Measurements from ENCODE around the gene NEBL.

The NEBL gene

DNA sequence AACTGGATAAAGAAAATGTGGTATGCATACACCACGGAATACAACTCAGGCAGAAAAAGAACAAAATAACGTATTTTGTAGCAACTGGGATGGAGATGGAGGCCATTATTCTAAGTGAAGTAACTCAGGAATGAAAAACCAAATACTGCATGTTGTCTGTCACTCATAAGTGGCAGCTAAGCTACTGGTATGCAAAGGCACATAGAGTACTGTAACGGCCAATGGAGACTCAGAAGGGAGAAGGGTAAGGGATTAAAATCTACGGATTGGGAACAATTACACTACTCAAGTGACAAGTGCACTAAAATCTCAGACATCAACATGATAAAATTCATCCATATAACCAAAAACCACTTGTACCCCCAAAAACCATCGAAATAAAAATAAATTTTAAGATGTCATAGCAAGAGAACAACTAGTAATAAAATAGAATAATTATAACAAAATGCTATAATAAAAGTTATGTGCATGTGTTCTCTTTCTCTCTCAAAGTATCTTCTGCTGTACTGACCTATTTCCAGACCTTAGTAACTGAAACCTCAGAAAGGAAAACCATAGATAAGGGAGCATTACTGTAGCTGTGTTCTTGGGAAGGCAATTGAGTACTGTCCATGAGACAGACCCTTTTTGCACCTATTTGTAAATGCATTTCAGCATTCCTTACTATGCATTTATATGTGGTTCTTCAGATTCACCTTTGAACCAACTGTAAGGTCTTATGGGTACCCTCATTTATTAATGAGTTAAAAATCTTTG, 6.7 kb upstream of the NEBL start:
- no peak for DNase-seq

DNA sequence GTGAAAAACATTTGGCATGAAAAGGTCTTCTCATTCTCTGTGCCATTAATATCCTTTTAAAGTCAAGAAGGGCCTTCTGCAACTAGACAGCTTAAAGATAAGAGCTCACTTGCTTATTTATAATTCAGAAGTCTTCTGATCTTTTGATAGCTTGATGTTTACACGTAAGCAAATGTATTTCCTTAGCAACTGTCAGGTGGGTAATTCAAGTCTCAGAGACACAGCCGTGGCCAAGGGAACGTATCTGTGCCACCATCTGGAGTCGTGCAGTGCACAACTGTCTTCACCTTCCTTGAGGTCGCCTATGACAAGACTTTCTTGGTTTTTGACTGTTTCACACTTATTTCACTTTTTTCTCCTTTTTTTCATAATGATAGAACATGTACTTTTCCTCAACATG, 4.0 kb upstream of the NEBL start:
- no peak for DNase-seq

DNA sequence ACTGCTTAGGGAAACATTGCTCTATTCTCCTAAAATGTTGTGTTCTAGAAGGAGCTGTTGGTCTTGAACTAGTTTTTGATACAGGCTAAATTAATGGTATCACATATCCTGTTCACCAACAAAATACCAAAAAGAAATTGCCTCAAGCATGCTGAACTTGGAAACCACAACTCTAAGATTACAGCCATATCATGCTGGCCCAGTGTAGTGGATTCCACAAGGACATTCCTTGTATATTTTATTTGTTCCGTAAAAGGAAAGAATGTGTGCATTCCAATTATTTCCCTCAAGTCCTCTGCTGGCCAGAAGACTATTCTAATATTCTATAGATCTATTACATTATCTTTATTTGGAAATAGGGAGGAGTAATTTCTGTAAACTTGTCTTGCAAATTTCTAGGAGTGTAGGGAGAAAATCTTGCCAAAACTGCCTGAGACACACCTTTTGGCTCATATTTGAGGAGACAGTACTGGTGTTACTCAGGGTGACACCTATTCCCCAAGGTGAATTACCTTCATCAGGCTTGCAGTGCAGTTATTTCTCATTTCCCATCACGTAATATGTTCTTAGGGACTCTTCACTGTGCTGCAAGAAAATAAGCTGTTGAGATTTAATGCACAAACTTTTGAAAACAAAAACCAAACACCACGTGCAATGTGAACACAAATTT, 1.9 kb upstream of the NEBL start:
- DNase-seq = no peak

DNA sequence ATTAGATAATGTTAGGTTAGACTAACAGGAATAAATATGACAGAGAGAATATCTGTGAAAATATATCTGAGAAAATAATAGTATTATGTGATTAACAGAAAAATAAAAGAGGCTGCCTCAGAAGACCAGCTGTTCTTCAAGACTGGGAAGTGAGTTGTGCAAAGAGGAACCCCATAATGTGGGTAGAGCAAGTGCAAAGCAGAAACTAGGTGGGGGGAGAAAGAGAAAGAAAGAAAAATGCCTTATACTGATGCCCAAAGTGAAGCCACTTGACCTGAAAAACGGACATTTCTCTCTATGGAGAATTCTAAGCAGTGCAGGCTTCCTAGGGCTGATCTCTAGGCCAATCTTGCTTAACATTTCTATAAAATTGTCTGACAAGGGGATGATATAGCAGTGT, 3.8 kb downstream of the NEBL start:
- no peak for DNase-seq

DNA sequence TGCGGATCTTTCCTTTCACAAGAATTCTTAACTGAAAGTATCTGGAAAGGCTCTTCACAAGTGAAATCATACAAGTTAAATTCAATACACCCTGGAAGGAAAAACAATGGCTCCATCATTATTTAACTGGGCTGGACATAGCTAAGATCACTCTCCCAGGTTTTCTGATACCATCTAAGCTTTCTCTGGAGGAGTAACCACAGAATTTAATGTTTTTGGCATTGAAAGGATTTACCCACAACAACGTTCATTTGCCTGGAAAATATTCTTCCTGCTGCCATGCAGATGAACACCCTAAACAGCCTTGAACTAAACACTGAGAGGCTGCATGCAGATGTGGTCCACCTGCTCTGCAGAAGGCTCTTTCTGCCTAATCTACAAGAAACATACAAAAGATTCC, 4.3 kb downstream of the NEBL start:
- no peak for DNase-seq

DNA sequence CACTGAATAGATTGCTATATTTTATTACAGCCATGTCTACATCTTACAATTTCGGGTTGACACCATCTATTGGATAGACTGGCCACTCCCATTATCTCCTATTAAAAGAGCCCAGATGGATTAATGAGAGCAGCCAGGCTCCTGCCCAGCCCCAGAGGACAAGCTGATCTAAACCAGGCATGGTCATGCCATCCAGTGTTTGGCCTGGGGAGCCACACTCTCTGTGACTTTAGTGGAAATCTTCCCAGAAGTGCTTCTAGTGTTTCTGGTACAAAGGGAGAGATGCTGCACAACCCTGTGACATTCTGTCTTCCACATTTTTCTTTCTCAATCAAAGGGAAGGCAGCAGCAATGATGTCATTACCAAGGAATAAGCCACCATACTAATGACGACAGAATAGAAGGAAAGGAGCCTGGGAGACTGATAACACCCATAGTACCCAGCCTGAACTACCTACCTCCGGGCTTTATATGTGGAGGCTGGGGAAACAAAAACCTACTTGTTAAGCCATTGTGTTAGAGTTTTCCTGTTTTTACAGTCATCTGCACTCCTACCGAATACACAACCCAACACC, 5.0 kb downstream of the NEBL start:
- DNase-seq = no peak

DNA sequence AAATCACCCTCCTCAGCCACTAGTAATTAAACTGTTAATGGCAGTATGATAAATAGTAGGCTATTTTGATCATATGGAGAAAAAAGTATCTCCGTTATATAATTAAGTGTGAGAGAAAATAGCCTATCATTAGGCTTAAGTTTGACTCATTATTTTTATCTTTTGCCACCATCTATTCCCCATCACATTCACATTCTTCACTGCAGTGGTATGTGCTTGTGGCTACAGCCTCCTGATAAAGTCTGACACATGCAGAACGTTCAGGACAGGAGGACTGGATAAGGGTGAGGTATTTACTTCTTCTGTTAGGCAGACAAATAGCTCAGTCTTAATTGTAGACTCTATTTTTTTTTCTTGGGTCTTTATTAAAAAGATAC, 5.8 kb downstream of the NEBL start:
- no peak for DNase-seq

DNA sequence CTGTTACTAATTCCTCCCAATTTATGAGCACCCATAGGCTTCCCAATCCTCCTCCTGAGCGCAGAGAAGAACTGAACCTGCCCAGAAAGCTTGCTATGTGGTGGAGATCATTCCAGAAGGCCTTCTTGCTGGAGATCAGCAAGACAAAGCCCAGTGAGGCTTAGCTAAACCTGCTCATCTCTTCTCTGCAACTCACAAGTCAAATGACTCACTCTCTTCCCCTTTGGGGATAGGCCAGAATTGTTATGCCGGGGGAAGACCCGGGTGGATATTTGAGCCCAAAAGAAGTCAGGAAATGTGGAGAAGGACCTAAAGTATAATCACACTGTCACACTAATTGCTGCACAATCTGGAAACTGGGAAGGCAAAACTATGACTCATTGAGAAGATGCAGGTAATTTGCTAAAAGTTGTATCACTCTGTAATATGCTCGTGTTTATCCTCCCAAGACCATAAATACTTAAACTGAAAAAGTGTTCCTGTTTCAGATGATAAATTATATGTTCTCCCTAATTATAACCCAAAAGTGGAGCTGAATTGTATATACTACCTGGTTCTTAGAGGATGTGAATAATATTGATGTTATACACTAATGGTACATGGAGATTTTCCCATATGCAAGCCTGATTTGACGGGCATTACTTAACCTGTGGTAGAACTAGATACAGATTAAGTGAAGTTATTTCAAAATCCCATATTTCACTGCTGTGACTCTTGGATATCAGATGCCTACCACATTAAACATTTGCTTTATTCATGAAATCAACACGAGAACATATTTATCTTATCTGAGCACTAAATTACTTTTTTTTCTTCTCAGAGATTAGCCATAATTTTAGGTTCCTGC, 6.4 kb downstream of the NEBL start:
- no peak for DNase-seq

DNA sequence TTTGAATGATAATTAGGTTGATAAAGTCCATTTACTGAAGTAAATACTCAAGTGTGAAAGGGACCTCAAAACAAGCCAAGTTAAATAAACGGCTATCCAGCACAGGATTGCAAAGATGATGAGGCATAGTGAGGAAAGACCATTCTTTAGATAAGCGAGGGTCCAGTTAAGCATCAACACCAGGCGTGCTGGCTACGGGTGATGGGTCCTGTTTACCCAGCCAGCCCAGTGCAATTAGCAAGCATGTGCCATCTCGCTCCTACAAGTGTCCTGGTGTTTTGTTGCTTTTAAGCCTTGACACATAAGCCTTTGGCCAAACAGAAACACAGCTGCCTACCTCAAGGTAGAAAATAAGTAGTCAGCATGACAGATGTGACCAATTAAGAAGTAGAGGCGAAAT, 7.1 kb downstream of the NEBL start:
- no peak for DNase-seq

DNA sequence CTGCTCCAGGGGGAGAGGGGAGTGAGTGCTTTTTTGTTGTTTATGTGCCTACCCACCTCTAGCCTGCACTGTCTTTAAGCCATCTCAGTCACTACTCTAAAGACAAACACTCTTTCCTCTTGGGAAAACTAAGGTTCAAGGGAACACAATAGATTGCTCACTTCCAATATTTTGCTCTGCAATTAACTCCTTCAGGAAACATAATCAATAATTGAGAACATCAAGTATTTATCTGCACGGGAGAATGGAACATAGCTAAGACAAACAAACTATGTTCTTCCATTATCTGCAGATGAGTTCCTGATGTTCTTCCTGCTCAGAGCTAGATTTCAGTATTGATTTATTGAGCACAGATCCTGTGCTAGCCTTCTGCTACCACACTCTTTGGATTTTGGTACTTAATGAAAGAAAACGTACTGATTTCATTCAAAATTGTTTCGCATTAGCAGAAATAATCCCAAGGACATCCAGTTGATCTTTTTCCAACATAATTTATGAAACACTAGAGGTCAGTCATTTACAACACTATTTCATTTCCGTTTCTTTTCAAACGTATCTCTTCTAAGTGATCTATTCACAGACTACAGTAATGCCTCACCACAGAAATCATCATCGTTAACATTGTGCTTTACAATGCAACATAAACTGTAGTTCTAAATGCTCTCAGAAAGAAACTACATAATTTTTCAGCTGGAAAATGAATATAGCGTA, 8.3 kb downstream of the NEBL start:
- no peak for DNase-seq

DNA sequence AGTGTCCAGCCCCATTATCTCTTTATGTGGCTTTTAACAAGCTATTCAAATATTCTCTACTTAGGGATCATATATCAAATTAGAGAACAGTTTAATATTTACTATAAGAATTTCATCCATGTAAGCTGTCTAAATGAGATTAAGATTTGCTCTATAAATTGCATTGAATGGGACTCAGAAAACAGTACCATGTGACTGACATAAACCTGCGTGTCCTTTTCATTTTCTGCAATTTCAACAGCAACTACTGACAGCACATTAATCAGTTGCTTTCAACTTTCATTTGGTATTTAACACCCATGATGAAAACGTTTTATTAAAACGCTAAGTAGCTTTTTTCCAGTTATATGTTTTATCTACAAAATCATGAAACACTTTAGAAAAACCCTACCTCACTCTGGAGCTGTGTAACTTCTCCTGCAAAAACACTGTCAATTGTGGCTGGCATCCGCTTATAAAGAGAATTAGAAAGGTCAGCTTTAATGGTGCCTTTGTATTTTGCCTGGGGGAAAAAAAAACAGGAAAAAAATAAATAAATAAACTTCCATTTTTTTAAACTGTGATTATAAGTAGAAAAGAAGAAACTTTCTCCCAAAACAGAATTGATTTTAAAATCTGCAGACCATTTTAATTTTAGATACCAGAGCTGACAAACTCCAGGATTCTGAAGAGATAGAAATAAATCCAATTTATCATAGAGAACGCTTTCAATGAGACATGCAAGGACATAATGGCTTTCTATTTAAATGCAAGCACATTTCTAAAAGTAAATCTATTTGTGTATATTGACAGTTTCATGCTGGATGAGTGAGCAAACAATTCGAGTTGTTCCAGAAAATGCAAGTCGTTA, 9.2 kb downstream of the NEBL start:
- DNase-seq = no peak

DNA sequence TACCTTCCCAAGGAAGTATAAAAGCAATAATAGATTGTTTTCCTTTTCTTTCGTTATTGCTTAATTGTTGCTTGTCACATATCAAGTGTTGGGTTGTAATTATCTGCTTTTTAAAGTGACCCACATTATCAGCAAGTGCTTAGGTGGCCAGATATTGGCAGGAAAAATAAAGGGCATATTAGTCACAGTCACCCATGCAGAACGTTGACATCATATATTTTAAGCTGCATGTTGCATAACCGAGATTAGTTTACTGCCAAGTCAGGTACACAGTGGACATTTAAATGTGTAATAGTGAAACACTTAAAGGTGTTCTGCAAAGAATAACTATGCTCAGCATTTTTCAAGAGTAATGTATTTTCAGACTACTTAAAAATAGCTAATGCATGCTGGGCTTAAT, 11.4 kb downstream of the NEBL start:
- no peak for DNase-seq

DNA sequence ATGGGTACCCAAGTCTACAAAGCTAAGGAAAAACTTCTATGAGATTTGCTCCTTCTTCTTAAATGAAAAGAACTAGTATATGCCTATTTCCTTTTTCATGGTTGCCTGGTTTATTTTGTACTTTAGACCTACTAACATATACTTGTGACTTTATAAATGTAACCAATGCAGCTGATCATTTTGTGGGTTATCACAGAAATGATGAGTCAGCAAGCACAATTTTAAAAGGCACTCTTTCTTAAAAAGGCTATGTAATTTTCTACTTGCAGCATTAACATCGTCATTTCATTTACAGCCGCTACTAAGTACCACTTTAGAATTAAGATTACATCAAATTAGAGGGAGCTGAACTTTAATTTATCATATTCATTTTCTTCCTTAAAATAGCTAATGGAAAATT, 13.6 kb downstream of the NEBL start:
- DNase-seq = no peak

DNA sequence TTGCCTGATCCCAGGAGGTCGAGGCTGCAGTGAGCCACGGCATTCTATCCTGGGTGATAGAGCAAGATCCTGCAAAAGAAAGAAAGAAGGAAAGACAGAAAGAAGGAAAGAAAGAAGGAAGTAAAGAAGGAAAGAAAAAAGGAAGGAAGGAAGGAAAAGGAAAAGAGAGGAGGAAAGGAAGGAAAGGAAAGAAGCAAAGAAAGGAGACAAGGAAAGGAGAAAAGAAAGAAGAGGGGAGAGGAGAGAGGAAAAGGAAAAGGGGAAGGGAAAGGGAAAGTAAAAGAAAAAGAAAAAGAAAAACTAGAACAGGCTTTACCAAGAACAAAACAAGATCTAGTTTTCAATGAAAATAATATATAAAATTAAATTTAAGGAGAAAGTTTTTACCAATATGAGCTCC, 15.0 kb downstream of the NEBL start:
- no peak for DNase-seq

DNA sequence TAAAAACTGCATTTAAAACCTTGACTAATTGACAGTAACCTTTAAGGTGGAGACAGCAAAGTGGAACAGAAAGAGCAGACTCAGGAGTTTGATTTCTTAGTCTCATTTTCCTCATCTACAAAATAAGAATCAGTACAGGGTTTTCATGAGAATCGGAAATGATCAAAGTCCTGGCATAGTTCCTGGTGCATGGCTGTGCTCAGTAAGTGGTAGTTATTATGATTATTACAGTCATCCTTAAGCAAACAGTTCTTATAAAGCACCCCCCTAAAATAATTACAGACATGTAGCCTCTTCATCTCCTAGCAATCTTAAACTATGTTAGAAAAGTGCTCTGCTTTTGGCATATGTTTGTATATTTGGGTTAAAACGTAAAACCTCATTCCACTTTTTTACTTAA, 18.0 kb downstream of the NEBL start:
- DNase-seq = no peak

DNA sequence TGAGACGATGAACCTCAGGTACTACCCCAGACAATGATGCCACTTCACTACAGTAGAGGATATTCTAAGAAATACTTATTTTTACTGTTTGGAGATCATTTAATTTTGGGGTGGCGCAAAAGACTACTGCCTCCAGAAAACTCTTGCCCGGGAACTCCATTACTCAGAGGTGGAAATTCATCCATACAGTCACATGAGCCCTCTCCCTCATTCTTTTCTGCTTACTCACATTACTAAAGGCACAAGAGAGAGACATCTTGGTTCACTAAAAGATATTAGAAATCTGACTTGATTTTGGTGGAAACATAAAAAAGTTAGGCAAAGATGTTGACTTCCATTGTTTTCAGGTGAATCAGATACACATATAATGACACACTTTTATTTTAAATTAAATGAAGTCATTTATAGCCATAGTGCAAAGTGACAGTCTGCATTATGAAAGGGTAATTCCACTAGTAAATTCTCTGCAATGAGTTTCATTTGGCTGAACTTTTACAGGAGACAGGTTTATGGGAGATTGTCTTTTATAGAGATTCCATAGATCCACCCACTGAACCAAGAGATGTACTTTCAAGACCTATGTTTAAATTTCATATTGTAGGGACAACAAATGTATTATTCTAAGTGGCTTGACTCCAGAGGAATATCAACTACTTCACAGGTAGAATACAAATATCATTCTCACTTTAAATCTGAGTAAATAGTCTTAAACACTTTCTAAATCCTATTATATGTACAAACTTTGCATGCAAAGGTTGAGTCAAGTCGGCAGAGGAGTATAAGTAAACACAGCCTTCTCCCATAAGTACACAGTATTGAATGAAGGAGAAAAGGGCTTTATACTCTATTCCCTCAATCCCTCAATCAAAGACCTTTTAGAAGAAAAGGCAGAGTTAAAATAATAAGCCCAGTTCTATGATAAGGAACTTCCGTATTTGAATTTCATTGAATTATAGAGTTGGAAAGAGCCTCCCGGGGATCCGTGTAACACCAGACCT, 18.8 kb downstream of the NEBL start:
- DNase-seq = no peak

DNA sequence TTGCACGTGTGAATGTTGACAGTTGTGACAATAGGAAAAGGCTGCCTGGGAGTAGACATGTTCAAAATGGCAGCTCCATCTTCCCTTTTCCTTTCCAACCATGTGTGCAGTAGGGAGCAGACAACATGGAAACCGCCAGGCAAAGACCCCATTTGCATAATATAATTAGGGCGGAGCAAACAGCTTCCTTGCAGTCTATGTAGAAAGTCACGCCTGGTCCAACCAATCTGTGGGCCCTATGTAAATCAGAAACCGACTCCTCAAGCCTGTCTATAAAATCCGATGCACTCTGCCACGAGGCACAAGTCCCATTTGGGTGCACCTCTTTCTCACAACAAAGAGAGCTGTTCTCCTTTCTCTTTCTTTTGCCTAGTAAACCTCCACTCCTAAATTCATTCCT, 19.6 kb downstream of the NEBL start:
- no peak for DNase-seq

DNA sequence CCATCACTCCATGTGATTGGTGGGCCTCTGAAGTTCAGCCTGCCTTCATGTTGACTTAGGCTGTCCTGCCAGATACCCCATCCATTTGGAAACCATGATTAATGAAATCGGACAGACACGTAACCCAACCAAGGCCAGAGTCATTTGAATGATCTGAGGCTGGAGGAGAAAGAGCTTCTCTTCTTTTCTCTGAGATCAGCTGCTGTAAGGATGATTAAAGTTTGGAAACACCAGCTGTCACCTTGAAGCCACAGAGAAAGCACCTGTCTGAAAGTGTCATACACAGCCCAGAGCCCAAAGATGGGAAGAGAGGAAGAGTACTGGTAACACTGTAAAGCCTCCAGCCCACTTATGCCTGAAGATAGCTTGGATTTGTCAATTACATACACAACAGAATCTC, 22.9 kb downstream of the NEBL start:
- DNase-seq = no peak

DNA sequence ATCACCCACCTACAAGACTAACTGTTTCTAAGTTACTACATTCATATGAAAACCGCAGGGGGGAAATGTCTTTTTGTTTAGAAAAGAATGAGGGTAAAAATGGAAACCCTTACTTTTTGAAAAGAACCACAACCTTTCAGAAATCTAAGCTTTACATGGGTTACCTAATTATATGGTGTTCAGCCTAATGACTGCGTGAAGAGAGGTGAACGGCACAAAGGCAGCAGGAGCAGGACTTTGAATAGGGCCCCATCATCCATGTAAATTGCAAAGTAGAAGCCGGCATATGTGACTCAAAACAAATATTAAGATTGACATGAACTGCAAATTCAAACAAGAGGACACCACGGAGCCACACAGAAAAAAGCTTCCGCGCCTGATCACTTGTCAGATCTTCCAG, 25.1 kb downstream of the NEBL start:
- DNase-seq = no peak

DNA sequence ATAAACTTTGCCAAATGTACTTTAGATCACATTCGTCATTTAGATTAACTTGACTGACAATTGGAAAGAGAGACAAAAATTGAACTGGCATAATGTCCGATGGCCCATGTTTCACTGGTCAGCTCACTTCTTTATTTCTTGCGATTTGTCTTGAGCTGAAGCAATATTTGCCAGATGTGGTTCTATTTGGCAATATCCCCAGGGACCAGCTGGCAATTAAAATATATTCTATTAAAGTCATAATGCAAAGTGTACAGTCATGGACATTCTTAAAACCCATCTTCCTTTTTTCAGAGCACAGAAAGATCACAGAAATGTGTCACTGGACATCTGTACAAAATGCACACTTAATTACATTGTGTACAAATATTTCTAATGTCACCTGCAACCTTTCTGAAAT, 26.3 kb downstream of the NEBL start:
- DNase-seq = no peak

DNA sequence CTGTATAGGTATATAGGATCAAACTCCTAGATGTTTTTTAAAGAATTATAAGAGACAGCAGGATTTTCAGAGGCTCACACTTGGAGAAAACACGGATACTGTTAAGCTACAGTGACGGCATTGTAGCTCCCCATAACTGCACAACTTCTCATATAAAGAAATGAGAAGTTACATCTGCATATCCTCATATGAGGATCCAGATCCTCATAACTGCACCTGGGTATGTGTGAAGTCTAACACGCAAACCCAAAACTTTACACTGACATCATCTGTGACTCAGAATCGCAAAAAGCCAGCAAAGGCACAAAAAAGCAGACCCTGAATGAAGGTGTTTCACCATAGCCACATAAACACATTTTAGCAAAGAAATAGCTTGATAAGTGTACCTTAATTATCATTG, 34.1 kb downstream of the NEBL start:
- DNase-seq = no peak
